GM12873 (cell line): ENCODE measurements around the gene SRMS.

ENCODE experiments used
- TF ChIP-seq, protein P1 (sequence below): IDR thresholded peaks from 2 replicates; pipeline ENCODE4 v1.5.1; 2012; ENCODE audit warnings: low read depth, mild to moderate bottlenecking, moderate library complexity, low read length, control low read depth; ENCODE audit not compliant: insufficient read depth; ENCODE audit errors: missing control alignments

The SRMS gene

DNA sequence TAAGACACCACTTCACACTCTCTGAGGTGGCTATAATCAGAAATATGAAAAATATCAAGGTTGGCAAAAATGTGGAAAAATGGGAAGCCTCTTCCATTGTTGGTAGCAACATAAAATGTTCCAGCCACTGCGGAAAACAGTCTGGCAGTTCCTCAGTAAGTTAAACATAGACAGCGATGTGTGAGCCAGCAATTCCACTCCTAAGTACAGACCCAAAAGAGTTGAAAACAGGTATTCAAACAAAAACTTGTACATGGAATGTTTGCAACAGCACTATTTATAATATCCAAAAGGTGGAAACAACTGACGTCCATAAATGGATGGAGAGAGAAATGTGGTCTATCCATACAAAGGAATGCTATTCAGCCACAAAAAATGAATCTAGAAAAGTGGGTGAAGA is 34.3 kb downstream of the SRMS start:
- TF ChIP-seq, protein P1, sequence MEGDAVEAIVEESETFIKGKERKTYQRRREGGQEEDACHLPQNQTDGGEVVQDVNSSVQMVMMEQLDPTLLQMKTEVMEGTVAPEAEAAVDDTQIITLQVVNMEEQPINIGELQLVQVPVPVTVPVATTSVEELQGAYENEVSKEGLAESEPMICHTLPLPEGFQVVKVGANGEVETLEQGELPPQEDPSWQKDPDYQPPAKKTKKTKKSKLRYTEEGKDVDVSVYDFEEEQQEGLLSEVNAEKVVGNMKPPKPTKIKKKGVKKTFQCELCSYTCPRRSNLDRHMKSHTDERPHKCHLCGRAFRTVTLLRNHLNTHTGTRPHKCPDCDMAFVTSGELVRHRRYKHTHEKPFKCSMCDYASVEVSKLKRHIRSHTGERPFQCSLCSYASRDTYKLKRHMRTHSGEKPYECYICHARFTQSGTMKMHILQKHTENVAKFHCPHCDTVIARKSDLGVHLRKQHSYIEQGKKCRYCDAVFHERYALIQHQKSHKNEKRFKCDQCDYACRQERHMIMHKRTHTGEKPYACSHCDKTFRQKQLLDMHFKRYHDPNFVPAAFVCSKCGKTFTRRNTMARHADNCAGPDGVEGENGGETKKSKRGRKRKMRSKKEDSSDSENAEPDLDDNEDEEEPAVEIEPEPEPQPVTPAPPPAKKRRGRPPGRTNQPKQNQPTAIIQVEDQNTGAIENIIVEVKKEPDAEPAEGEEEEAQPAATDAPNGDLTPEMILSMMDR: no peak

DNA sequence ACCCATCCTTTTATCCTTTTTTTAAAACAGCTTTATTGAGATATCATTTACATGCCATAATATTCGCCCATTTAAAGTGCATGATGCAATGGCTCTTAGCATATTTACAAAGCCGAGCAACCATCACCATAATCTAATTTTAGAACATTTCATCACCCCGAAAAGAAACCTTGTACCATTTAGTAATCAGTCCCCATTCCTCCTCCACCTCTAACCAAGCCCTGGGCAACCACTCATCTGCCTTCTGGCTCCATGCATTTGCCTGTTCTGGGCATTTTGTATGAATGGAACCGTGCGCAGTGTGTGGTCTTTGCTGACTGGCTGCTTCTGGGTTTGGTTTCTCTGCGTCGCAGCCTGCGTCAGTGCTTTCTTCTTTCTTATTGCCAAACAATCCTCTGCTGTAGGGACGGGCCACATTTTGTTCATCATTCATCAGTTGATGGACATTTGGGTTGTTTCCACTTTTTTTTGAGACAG is 38.4 kb downstream of the SRMS start:
- TF ChIP-seq, protein P1: no peak

DNA sequence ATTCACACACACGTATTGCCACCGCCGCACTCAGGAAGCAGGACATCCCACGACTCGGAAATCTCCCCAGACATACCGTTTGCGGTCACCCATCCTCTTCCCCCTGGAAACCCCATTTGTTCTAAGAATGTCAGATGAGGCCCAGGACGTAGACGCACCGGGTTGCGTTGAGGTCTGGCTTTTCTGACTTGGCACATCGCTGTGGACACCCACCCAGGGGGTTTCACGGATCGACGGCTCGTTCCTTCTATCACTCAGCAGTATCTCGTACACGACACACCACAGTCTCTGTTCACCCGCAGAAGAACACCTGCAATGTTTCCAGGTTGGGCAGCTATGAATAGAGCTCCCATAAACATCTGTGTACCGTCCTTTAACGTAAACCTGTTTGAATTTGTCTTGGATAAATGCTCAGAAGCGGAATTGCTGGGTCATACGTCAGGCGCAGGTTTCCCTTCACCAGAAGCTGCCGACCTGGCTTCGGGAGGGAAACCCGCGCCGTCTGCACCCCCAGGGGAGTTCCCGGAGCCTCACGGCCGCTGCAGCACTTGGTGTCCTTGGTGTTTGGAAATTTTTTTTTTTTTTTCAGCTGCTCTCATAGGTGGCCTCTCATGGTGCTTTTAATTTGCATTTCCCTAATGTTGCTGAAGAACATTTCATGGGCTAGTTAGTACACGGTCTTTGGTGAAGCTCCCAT is 39.3 kb downstream of the SRMS start:
- TF ChIP-seq, protein P1: no peak

DNA sequence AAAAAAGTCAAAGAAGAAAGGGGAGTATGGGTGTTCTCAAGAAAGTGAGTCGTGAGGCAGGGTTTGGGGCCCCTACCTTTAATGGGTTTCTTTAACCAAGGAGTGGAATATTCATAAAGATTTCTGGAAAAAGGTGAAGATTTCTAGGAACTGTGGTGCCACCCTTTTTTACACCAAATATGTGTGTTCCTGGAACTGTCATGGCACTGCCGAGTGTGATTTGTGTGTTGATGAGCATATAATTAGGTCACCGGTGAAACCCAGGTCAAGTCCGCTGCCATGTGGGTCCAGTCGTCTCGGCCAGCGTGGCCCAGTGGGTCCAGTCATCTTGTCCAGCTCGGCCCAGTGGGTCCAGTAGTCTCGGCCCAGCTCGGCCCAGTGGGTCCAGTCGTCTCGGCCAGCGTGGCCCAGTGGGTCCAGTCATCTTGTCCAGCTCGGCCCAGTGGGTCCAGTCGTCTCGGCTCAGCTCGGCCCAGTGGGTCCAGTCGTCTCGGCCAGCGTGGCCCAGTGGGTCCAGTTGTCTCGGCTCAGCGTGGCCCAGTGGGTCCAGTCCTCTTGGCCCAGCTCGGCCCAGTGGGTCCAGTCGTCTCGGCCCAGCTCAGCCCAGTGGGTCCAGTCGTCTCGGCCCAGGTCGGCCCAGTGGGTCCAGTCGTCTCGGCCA is 40.3 kb downstream of the SRMS start:
- TF ChIP-seq, protein P1: no peak

DNA sequence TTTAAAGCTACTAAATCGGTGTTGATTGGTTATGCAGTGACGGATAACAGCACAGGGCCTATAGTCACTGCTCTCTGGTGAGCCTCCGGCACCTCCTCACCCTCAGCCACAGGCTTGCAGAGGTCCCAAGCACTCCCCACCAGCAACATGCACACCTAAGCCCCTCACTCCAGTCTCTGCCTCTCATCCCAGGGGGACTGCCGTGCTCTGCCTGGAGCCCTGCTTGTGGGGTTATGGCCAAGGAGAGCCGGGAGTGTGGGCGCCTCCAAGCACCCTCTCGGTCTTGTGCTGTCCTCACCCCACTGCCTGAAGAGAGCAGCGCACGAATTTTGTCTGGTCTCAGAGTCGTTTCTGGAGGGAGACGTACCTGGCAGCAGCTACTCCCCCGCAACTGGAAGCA is 41.8 kb downstream of the SRMS start:
- TF ChIP-seq, protein P1: no peak

DNA sequence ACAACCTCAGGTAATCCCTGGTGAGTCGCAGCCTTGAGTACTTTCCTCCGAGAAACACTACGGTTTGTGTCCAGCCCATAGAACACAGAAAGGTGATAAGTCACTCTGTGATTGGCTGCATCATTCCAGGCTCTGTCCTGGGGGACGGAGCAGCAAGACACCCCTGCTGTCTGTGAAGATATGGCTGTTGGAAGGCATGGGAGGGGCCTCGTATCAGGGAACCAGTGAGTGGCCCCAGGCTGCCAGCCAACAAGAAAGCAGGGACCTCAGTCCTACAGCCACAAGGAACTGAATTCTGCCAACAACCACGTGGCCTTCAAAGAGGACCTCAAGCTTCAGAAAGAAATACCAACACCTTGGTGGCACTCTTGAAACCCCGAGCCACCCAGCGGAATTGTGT is 42.3 kb downstream of the SRMS start:
- TF ChIP-seq, protein P1: no peak

DNA sequence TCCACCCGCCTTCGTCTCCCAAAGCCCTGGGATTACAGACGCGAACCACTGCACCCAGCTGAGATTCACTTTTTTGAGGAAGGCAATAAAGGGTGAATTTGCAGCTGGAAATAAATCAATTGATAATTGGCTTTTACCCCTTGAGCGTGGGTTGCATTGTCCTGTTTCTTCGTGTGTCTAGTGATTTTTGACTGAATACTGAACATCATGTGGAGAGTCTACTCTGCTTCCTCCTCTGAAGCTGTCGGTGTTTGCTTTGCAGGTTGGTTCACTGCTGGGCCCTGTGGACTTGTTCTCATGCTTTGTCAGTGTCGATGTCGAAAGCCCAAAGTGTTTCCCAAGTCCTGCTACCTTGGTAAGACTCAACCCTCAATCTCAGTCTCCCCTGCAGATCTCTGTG is 42.9 kb downstream of the SRMS start:
- TF ChIP-seq, protein P1: no peak
